GM21423 (cell line): Measurements from ENCODE around the gene KANK2.

ENCODE experiments used
- ATAC-seq: cut with Tn5 transposase; IDR thresholded peaks from one replicate; pipeline ENCODE4 v1.9.1; 2021; ENCODE audit warnings: mild to moderate bottlenecking, moderate library complexity; ENCODE audit not compliant: unreplicated experiment

The KANK2 gene

DNA sequence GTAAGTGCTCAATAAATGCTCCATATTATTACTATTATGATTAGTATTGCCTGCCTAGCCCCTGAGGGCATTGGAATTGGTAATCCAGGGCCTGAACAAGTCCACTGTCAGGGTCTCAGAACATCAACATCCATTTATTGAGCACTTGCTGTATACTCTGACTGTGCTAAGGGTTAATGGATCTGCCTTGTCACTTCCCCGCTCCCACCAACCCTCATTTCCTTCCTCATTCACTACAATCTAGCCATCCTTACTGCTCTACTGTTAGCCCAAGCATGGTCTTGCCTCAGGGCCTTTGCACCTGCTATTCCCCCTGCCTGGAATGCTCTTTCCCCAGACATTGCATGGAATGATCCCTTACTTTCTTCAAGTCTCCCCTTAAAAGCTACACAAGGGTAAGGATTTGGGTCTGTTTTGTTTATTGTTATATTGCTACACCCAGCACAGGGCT is 29.4 kb upstream of the KANK2 start:
- ATAC-seq = no peak

DNA sequence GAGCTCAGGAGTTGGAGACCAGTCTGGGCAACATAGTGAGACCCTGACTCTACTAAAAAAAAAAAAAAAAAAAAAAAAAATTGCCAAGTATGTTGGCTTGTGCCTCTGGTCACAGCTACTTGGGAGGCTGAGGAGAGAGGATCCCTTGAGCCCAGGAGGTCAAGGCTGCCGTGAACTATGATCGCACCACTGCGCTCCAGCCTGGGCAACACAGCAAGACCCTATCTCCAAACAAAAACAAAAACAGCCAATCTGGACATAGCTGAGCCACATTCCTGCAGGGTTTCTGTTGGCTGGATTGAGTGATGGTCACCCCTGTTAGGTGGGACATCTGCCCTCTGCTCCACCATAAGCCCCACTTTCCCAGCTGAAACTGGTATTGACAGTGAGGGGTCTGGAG is 28.5 kb upstream of the KANK2 start:
- ATAC-seq = no peak

DNA sequence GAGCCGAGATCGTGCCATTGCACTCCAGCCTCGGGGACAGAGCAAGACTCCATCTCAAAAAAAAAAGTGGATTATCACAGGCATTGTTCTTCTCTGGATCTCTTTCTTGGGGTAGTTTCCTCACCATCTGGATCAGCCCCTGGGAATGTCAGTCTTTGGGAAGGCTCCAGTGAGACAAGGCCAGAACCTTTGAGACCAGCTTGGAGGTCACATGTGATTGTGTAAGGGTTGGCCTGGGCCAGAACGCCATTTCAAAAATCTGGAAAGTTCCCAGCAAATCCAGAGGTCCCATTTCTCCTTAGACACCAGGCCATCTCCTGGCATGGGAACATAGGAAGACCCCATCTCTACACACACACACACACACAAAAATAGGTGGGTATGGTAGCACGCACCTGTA is 27.8 kb upstream of the KANK2 start:
- no peak for ATAC-seq

DNA sequence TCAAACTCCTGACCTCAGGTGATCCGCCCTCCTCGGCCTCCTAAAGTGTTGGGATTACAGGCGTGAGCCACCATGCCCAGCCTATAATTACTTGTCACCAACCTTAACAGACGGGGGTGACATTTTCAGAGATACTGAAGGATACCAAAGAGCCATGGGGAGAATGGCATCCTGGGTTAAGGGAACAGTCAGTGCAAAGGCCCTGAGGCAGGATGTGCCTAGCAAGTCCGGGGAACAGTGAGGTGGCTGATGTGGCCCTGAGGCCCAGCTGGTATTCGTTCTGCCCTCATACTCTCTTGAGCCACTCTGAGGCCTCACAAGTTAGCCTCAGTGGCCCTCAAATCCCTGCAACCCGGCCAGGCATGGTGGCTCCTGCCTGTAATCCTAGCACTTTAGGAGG is 27.1 kb upstream of the KANK2 start:
- ATAC-seq = no peak

DNA sequence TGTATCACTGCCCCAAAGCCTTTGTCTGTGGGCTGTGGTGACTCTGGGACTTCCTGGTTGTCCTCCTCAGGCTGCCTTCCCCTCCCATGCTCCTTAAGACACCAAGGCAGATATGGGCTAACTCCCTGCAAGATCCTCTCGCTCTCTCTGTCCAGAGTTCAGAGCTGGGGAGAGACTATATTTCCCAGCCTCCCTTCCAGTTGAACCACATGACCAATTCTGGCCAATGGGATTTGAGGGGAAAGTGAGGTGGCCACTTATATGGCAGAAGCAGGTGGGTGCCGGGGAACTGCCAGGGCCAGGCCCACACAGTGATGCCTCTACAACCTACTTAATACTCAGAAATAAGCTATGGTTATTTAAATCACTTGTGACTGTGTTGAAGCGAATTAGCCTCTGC is 25.9 kb upstream of the KANK2 start:
- ATAC-seq = no peak

DNA sequence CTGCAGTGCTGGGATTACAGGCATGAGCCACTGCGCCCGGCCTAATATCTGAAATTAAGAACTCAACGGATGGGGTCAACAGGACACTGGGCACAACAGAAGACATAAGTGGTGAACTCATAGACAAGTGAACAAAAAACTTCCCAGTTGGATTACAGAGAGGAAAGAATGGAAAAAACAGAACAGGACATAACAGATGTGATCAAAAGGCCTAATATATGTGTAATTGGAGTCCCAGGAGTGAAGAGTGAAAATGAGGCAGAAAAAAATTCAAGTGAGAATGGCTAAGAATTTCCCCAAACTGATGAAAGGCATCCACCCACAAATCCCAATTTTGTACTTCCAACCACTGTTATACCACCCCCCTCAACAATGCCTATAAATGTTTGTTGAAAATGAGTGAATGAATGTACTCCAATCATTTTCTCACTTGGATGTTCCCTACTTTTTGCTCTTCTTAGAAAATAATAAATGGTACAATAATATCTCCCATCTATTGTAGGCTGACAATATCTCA is 23.8 kb upstream of the KANK2 start:
- ATAC-seq = no peak

DNA sequence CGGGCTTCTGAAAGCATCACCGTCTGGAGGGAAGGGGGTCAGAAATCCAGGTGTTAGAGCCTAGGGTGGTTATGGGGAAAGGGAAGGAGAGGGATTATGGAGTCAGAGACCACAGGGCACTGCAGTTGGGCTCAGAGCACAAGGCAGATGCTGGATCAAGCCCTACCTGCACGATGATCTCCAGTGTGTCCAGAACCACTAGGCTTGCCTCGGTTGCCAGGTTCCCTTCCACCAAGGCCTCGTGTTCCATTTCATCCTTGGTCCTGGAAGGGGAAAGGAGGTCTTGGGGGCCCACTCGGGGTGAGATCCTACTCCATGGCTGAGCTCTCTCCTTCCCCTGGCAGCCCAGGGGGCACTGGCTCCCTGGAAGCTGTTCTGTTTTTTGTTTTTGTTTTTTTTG is 17.0 kb upstream of the KANK2 start:
- no peak for ATAC-seq

DNA sequence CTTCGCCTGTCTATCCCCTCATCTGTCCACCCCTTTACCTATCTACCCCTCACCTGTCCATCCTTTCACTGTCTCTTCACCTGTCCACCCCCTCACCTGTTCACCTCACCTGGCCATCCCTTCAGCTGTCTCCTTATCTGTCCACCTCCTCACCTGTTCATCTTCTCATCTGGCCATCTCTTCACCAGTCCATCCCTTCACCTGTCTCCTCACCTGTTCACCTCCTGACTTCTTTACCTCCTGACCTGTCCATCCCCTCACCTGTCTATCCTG is 13.2 kb upstream of the KANK2 start:
- ATAC-seq = no peak

DNA sequence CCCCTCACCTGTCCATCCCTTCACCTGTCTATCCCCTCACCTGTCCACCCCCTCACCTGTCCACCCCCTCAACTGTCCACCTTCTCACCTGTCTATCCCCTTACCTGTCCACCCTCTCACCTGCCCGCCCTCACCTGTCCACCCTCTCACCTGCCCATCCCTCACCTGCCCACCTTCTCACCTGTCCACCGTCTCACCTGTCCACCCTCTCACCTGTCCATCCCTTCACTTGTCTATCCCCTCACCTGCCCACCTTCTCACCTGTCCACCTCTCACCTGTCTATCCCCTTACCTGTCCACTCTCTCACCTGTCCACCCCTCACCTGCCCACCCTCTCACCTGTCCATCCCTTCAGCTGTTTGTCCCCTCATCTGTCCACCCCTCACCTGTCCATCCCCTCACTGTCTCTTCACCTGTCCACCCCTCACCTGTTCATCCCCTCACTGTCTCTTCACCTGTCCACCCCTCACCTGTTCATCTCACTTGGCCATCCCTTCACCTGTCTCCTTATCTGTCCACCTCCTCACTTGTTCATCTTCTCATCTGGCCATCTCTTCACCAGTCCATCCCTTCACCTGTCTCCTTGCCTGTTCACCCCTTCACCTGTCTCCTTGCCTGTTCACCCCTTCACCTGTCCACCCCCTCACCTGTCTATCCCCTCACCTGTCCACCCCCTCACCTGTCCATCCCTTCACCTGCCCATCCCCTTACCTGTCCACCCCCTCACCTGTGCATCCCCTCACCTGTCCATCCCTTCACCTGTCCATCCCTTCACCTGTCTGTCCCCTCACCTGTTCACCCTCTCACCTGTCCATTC is 12.7 kb upstream of the KANK2 start:
- no peak for ATAC-seq

DNA sequence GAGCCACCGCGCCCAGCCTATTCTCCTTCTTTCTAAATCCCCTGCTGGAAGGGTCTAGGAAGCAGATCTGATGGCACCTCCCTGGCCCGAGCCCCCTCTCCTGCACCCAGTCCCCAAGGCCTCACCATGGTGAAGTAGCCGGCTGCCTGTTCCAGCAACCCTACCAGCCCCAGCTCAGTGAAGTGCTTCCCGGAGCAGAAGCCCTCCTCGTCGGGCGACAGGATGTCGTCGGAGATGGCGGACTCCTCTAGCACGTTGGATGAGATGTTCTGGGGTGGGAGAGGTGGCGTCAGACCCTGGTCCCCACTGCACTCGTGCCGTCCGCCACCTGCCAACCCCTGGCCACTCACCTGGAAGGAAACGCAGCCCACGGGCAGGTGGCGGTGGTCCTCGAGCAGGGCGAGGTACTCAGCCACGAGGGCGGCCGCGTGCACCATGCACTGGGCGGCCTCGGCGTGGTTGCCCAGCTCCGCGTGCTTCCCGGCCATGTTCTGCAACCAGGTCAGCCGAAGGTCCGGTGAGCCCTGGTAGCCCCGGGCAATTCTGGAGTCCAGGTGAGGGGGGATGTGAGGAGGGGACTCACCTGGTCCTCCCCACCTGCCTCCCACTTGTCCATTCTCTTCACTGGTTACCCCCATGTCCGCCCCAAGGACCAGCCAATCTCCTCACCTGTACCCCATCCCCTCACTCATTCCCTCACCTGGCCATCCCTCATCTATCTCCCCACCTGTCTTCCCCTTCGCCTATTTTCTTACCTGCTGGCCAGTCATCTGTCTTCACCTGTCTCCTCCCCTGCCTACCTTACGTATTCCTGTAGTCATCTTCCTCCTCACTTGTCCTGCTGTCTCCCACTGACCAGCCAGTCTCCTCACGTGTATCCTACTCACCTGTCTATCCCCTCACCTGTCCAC is 11.5 kb upstream of the KANK2 start:
- no peak for ATAC-seq

DNA sequence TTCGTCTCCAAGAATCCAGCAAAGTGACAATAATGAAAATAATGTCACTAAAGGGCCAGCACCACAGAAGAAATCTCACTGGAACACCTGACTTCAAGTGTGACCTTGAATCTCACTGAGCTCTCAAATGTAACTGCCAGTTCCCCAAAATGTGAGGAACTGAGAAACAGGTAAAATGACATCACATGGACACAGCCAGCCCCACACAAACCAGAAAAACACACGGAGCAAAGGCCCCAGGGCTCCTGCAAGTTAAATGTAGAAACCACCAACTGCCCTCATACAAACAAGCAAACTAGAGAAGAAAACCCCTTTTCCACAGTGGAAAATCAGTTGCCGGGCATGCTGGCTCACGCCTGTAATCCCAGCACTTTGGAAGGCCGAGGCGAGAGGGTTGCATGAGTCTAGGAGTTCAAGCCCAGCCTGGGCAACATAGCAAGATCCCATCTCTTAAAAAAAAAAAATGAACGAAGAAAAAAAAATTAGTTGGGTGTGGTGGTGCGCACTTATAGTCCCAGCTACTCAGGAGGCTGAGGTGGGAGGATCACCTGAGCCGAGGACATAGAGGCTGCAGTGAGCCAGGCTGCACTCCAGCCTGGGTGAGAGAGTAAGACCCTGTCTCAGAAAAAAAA is 8.7 kb upstream of the KANK2 start:
- peak; percentile 46 for ATAC-seq

DNA sequence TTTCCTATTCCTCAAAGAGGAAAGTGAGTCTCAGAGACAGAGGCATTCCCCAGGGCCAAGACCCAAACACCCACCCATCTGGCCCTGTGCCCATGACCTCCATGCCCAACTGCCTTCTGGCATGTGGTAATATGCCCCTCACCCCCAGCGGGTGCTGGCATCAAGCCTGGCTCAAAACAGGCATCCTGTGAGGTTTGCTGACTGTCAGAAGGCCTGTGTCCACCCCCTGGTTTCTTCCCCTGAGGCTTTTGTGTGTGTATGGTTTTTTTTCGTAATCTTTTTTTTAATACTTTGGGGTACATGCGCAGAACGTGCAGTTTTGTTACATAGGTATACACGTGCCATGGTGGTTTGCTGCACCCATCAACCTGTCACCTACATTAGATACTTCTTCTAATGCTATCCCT is 7.6 kb upstream of the KANK2 start:
- no peak for ATAC-seq

DNA sequence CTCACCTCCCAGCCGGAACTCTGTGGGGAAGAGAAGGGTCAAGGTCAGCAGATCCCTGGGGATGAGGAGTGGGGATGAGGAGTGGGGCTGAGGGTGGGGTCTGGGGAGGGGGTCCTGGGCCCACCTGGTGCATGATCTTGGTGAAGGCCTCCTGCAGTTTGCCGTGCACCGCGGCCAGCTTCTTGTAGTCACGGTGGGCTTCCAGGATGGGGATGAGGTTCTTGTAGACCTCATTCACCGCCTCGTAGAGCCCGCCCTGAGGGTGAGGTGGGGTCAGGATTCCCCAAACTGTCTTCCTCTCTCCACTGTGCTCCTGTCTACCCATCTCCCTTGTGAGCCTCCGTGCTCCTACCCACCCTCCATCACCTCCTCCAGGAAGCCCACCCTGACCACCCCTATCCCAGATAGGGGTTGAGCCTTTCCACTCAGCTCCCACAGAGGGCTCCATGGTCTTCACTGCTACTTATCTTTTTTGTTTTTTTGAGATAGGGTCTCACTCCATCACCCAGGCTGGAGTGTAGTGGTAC is 6.8 kb upstream of the KANK2 start:
- ATAC-seq = no peak

DNA sequence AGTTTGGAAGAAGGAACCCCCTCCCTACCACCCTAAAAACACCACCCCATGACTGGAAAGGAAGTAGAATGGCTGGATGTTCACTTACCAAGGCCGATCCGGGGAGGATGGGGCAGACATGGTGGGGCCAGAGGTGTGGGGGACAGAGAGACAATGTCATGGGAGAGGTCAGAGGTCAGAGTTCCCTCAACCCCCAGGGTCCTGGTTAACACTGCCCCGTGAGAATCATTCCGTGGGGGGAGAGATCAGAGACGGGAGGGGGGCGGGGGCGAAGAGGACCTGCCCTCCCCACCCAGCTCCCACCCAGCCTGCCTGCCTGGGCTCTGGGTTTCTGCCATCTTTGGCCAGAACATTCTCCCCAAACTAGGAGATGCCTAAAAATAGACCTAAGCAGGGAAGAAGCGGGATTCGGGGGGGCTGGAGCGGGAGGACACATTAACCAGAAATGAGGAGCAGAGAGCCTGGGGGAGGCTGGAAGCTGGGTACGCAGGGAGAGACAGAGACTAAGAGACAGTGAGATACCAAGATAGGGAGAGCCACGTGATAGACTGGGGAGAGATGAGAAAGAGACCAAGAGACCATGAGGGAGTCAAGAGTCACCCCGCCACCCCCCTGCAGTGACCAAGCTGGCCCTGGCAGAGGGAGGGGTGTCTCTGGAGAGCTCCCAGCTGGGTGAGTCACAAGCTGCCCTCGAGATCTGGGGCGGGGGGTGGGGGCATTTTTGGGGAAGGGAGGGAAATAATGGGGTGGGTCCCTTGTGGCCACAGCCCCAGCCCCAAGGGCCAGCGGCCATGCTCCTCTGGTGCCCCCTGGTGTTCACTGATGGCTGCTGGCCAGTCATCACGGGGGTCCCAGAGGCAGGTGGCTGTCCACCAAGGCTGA is 6.1 kb upstream of the KANK2 start:
- no peak for ATAC-seq

DNA sequence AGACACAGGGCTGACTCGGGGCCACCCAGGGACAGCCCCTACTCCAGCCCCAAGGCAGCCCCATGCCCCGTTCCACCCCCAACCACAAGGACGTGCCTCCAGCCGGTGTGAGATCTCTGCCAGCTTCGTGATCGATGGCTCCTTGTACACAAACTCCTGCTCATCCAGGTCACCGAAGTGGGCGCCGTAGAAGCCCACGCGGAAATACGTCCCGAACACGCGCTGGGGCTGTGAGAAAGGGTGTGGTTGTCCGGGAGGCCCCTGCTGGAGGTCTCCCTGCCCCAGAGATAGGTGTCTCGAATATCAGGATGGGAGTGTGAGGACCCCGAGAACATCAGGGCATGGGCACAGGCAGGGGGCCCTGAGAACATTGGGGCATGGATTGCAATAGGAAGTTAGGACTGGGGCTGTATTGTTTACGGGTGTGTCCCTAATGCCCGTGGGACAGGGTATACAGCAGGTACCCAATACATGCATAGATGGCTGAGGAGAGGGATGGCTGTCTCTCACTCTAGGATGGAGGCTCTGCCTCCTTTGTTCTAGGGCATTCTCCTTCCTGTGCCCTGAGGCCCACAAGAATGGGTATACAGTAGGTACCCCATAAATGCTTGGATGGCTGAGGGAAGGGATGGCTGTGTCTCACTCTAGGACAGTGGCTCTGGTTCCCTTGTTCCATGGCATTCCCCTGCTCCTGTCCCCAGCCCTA is 5.3 kb upstream of the KANK2 start:
- ATAC-seq = no peak

DNA sequence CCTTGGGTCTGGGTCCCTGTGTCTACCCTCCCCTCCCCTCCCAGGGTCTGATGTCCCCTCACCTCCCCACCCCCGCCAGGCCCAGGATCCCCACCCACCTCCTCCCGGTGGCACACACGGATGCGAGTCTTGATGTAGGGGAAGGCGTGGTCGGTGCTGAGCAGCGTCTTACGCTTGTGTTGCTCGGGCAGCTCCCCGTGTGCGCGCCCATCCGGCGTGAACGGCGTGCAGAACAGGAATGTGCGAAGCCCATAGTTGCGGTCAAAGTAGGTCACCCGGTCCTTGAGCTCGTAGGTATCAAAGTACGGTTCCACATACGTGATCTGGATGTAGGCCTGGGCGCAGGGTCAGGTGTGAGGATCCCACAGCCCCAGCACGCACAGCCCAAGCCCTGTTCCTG is 4.4 kb upstream of the KANK2 start:
- no peak for ATAC-seq

DNA sequence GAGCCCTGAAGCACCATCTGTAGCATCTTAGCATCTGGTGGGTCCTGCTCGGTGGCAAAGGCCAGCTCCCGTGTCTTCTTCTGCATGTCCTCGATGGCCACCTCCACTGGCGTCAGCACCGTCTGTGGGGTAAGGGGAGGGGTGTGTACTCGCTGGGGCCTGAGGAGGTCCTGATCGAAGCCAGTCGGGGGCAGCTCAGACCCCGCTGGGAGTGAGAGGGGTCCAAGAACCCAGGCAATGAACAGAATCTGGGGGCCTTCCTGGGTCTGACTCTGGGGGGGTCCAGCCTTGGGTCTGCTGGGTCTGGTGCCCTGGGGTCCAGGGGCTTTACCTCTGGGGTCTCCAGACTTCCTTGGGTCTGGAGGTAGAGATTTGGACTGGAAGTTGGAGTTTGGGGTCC is 3.6 kb upstream of the KANK2 start:
- ATAC-seq = no peak

DNA sequence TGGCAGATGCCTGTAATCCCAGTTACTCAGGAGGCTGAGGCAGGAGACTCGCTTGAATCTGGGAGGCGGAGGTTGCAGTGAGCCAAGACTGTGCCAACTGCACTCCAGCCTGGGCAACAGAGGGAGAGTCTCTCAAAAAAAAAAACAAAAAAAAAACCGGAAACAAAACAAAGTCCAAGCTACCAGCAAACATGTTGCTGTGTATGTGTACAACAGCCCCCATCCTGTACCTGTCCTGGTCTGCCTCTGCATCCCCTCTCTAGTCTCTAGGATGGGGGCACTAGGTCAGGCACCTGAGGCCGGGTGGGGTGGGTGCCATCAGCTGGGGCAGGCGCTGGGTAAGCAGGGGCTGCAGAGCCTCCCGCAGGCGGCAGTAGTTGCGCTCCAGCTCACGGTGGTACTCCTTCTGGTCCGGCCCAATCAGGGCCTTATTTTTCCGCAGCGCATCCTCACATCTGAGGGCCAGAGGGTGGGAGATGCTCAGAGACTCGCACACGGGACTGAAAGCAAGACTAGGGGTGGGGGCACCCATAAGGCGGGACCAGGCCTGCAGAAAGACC is 2.8 kb upstream of the KANK2 start:
- ATAC-seq = no peak

DNA sequence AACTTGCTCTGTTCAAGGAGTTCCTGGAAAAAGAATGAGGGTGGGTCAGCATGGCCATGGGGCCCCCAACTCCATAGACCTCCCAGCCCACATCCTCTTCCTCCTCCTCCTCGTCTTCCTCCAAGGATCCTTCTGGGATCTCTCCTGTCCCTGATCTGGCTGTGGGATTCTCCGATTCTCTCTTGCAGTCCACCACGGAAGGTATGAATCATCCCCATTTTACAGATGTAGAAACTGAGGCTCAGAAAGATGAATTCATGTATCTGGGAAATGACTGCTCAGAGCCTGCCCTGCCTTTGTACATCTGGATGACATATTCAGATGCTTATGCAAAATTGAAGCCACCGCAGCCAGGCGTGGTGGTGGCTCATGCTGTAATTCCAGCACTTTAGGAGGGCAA is 2.2 kb upstream of the KANK2 start:
- ATAC-seq = no peak
